H4 (cell line): ENCODE data around the gene VASH1. TPM values are rescaled to one million over a fixed set of nuclear protein-coding genes. Genes with fewer than 3 reads are reported as not detected.

Experiments used
- DNase-seq: peaks from one replicate; pipeline ENCODE4 v3.0.0-alpha.2; 2015; ENCODE audit warnings: low spot score
- total RNA-seq: library from RNA; depleted of rRNA; stranded (reverse); fragments of >200 nt; shearing (Covaris generic); gene quantifications from 2 replicates; pipeline ENCODE4 v1.2.3, GENCODE V29; 2014; rRNA removed

The VASH1 gene
- total RNA-seq, 1 experiment from 2014 or later: 3.3 TPM

DNA sequence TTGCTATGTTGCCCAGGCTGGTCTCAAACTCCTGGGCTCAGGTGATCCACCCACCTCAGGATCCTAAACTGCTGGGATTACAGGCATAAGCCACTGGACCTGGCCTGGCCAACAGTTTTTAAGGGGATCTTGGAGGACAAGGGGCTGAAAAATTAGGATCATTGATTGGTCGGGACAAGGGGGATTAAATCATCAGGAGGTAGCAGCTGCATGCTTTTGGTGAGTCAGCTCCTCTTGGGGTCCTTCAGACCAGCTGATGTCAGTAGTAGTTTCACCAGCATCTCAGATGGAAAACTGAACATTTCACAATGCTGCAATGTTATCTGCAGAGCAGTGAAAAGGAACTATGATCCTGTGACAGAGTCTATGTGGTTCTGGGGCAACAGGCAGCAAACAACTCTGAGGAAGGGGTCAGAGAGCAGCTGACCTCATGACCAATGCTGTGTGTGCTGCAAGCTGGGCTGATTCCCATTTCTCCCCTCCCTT lies 71.3 kb downstream of the VASH1 start:
- no peak for DNase-seq

Other genes starting within 250 kb of the VASH1 start
- 7.7 and 9.3 TPM in 2 replicates for gene ANGEL1, start 51.4 kb downstream of the VASH1 start, total RNA-seq
- gene LRRC74A, start 64.9 kb downstream of the VASH1 start, total RNA-seq: not detected in 2 replicates